ENCODE results near the gene TDRD6.
"Not testable (repeated sequence)": the region's sequence is repeated elsewhere in the genome, so short reads cannot be mapped to it uniquely, and the experiment has no call there.

The TDRD6 gene

GRCh38 chr6:46744159-46744725 lies 56.6 kb downstream of the TDRD6 start:
- not testable (repeated sequence) for DNase-seq

GRCh38 chr6:46745973-46746372 lies 58.3 kb downstream of the TDRD6 start:
- no peak for DNase-seq

GRCh38 chr6:46746696-46747095 lies 59.0 kb downstream of the TDRD6 start, which contains the start of gene ANKRD66:
Gene ANKRD66, plus strand, starts transcription at chr6:46746933. Its CDS starts 5,016 bp downstream, at chr6:46751949.
- DNase-seq, result no peak

- no peak for DNase-seq
These were observed 61.3 kb downstream of the TDRD6 start for GRCh38 chr6:46748940-46749503.

- no peak for DNase-seq
These were observed 62.0 kb downstream of the TDRD6 start for GRCh38 chr6:46749731-46750130.

GRCh38 chr6:46751658-46752057 lies 64.0 kb downstream of the TDRD6 start:
- no peak for DNase-seq

Measured in activated CD4-positive, alpha-beta T cell treated with anti-CD3 and anti-CD28 coated beads, Interleukin-2, amount 50 U/mL, for 4 hours (primary cell).